Measurements from ENCODE around the gene PAFAH1B1. TPM values are rescaled to one million over a fixed set of nuclear protein-coding genes. Genes with fewer than 3 reads are reported as not detected.
"Not testable (repeated sequence)": the region's sequence is repeated elsewhere in the genome, so short reads cannot be mapped to it uniquely, and the experiment has no call there.

Gene PAFAH1B1
- total RNA-seq, result 109 and 131 TPM in 2 replicates

GRCh38 chr17:2592971-2593820, at the start of gene PAFAH1B1:
Gene PAFAH1B1 (plus strand): TSS chr17:2593654. CDS start chr17:2638289, 44,635 bp downstream.
- no peaks in the 10 kb centered on the region for H3K36me3 ChIP-seq (ENCODE audit: control insufficient read depth, insufficient read depth, low read length)
- no peaks in the 10 kb centered on the region for H3K27me3 ChIP-seq (ENCODE audit: control insufficient read depth, insufficient read depth, low read length)
- DNase-seq (ENCODE audit: low read depth) (peak; percentile 70), FAIRE-seq (no peak)
- H3K4me3 ChIP-seq (ENCODE audit: low read depth, low read length), result peak within 1 kb of the TSS; percentile 97
- TF ChIP-seq CTCF (IDR thresholded peaks at IDR 0.05; ENCODE audit: insufficient read depth, low read length, severe bottlenecking), result peak; percentile 5

- no peak for FAIRE-seq
- no peaks in the 10 kb centered on the region for H3K36me3 ChIP-seq (ENCODE audit: control insufficient read depth, insufficient read depth, low read length)
- H3K27me3 ChIP-seq (ENCODE audit: control insufficient read depth, insufficient read depth, low read length), result no peaks in the 10 kb centered on the region
- H3K4me3 ChIP-seq (ENCODE audit: low read depth, low read length), result no peak overlapping the region
- no peak for DNase-seq (ENCODE audit: low read depth)
- TF ChIP-seq CTCF (IDR thresholded peaks at IDR 0.05; ENCODE audit: insufficient read depth, low read length, severe bottlenecking), result no peak
These were observed 48.1 kb upstream of the PAFAH1B1 start for GRCh38 chr17:2545393-2545792.

GRCh38 chr17:2547176-2547575, 46.3 kb upstream of the PAFAH1B1 start:
- FAIRE-seq (no peak), DNase-seq (ENCODE audit: low read depth) (peak; percentile 79)
- no peak overlapping the region for H3K4me3 ChIP-seq (ENCODE audit: low read depth, low read length)
- no peak for TF ChIP-seq CTCF (IDR thresholded peaks at IDR 0.05; ENCODE audit: insufficient read depth, low read length, severe bottlenecking)
- H3K27me3 ChIP-seq (ENCODE audit: control insufficient read depth, insufficient read depth, low read length), result no peaks in the 10 kb centered on the region
- no peaks in the 10 kb centered on the region for H3K36me3 ChIP-seq (ENCODE audit: control insufficient read depth, insufficient read depth, low read length)

GRCh38 chr17:2548026-2548425, 45.4 kb upstream of the PAFAH1B1 start:
- not testable (repeated sequence) for H3K4me3 ChIP-seq (ENCODE audit: low read depth, low read length); FAIRE-seq; H3K36me3 ChIP-seq (ENCODE audit: control insufficient read depth, insufficient read depth, low read length); H3K27me3 ChIP-seq (ENCODE audit: control insufficient read depth, insufficient read depth, low read length)
- peak; percentile 62 for DNase-seq (ENCODE audit: low read depth)

GRCh38 chr17:2549392-2550211, 43.9 kb upstream of the PAFAH1B1 start:
- DNase-seq (ENCODE audit: low read depth), result peak; percentile 39
- no peak for TF ChIP-seq CTCF (IDR thresholded peaks at IDR 0.05; ENCODE audit: insufficient read depth, low read length, severe bottlenecking)
- FAIRE-seq, result no peak
- no peak overlapping the region for H3K4me3 ChIP-seq (ENCODE audit: low read depth, low read length)
- H3K27me3 ChIP-seq (ENCODE audit: control insufficient read depth, insufficient read depth, low read length), result no peaks in the 10 kb centered on the region
- no peaks in the 10 kb centered on the region for H3K36me3 ChIP-seq (ENCODE audit: control insufficient read depth, insufficient read depth, low read length)

GRCh38 chr17:2551493-2551892, 42.0 kb upstream of the PAFAH1B1 start:
- TF ChIP-seq CTCF (IDR thresholded peaks at IDR 0.05; ENCODE audit: insufficient read depth, low read length, severe bottlenecking), result no peak
- FAIRE-seq, result no peak

More at GRCh38 chr17:2551493-2551892, 42.0 kb upstream of the PAFAH1B1 start:
- no peaks in the 10 kb centered on the region for H3K36me3 ChIP-seq (ENCODE audit: control insufficient read depth, insufficient read depth, low read length)
- no peak overlapping the region for H3K4me3 ChIP-seq (ENCODE audit: low read depth, low read length)
- no peaks in the 10 kb centered on the region for H3K27me3 ChIP-seq (ENCODE audit: control insufficient read depth, insufficient read depth, low read length)
- no peak for DNase-seq (ENCODE audit: low read depth)
